Measurements from ENCODE around the gene FHOD3.

DNA sequence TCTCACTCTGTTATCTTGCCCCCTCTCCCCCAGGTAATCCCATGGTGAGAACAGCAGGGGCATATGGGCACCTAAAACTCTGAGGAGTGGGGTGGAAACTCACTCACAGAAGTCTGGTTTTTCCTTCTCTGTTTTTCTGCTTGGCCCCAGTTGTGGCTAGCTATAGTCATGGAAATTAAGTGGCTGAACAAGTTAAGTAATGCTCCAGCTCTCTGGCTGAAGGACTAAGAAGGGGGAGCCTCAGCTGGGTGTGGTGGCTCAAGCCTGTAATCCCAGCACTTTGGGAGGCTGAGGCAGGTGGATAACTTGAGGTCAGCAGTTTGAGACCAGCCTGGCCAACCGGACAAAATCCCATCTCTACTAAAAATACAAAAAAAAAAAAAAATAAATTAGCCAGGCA, 270.3 kb downstream of the FHOD3 start:
- TF ChIP-seq, protein P1, sequence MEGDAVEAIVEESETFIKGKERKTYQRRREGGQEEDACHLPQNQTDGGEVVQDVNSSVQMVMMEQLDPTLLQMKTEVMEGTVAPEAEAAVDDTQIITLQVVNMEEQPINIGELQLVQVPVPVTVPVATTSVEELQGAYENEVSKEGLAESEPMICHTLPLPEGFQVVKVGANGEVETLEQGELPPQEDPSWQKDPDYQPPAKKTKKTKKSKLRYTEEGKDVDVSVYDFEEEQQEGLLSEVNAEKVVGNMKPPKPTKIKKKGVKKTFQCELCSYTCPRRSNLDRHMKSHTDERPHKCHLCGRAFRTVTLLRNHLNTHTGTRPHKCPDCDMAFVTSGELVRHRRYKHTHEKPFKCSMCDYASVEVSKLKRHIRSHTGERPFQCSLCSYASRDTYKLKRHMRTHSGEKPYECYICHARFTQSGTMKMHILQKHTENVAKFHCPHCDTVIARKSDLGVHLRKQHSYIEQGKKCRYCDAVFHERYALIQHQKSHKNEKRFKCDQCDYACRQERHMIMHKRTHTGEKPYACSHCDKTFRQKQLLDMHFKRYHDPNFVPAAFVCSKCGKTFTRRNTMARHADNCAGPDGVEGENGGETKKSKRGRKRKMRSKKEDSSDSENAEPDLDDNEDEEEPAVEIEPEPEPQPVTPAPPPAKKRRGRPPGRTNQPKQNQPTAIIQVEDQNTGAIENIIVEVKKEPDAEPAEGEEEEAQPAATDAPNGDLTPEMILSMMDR (IDR thresholded peaks at IDR 0.05) = no peak
- TF ChIP-seq POLR2A (IDR thresholded peaks at IDR 0.05) = no peak
